ENCODE data around the gene MBD1. TPM values are rescaled to one million over a fixed set of nuclear protein-coding genes. Genes with fewer than 3 reads are reported as not detected.

MBD1 gene
- total RNA-seq, 1 experiment from 2014 or later = 70.8 TPM

- H3K4me3 ChIP-seq (ENCODE audit: low read depth, low read length, poor library complexity, severe bottlenecking) = peak overlapping the region; percentile 33
Observed at GRCh38 chr18:50298443-50299284, 17.3 kb upstream of the MBD1 start.

GRCh38 chr18:50297621-50298442 lies 16.5 kb upstream of the MBD1 start:
- no TSS peak for BruUV-seq (replicated peaks)
- Histone ChIP-seq H3K4me1 (ENCODE audit: insufficient read depth, low read length, poor library complexity, severe bottlenecking) (no peaks in the 10 kb centered on the region), H3K27ac (ENCODE audit: low read depth, low read length, poor library complexity, severe bottlenecking) (no peak overlapping the region), H3K36me3 (ENCODE audit: insufficient read depth, low read length, poor library complexity, severe bottlenecking) (no peaks in the 10 kb centered on the region), H3K27me3 (replicated peaks; ENCODE audit: insufficient read depth, low read depth, low read length, poor library complexity) (peaks cover 26% of the 10 kb centered on the region), H3K4me3 (ENCODE audit: low read depth, low read length, poor library complexity, severe bottlenecking) (peak overlapping the region; percentile 33), H3K9me3 (ENCODE audit: low read depth, low read length, poor library complexity, severe bottlenecking) (no peaks in the 10 kb centered on the region)
- POLR2A ChIA-PET (ENCODE audit: low non-redundant PET) = no interaction called here
- intact Hi-C loops (cut with micrococcal nuclease; ENCODE audit: unreplicated experiment) = no loop called here
- TF ChIP-seq EZH2 (IDR thresholded peaks at IDR 0.05; ENCODE audit: borderline replicate concordance, low read depth, low read length, poor library complexity, severe bottlenecking) (no peak), CTCF (conservative IDR thresholded peaks at IDR 0.05; ENCODE audit: low read depth, low read length) (no peak)
- CTCF ChIA-PET = interaction anchor here (0.6 kb wide), 1 partner anchor 87 kb away, joined by 4 read pairs; no protein-coding TSS in a partner anchor
- DNase-seq (ENCODE audit: low spot score) = peak; percentile 66

More at GRCh38 chr18:50298443-50299284, 17.3 kb upstream of the MBD1 start:
- H3K36me3 ChIP-seq (ENCODE audit: insufficient read depth, low read length, poor library complexity, severe bottlenecking) = no peaks in the 10 kb centered on the region
- H3K27me3 ChIP-seq (replicated peaks; ENCODE audit: insufficient read depth, low read depth, low read length, poor library complexity) = peaks cover 29% of the 10 kb centered on the region
- no TSS peak for BruUV-seq (replicated peaks)
- DNase-seq (ENCODE audit: low spot score) = no peak
- H3K9me3 ChIP-seq (ENCODE audit: low read depth, low read length, poor library complexity, severe bottlenecking) = no peaks in the 10 kb centered on the region
- ChIA-PET CTCF (no interaction called here), POLR2A (ENCODE audit: low non-redundant PET) (no interaction called here)
- no peak overlapping the region for H3K27ac ChIP-seq (ENCODE audit: low read depth, low read length, poor library complexity, severe bottlenecking)
- H3K4me1 ChIP-seq (ENCODE audit: insufficient read depth, low read length, poor library complexity, severe bottlenecking) = no peaks in the 10 kb centered on the region
- TF ChIP-seq CTCF (conservative IDR thresholded peaks at IDR 0.05; ENCODE audit: low read depth, low read length) = no peak
- intact Hi-C loops (cut with micrococcal nuclease; ENCODE audit: unreplicated experiment) = no loop called here

GRCh38 chr18:50293039-50293438 lies 11.7 kb upstream of the MBD1 start:
- ChIA-PET POLR2A (ENCODE audit: low non-redundant PET) (no interaction called here), CTCF (no interaction called here)
- DNase-seq (ENCODE audit: low spot score) = no peak
- H3K4me3 ChIP-seq (ENCODE audit: low read depth, low read length, poor library complexity, severe bottlenecking) = no peak overlapping the region
- BruUV-seq (replicated peaks) = no TSS peak
- H3K36me3 ChIP-seq (ENCODE audit: insufficient read depth, low read length, poor library complexity, severe bottlenecking) = no peaks in the 10 kb centered on the region
- no peak overlapping the region for H3K27ac ChIP-seq (ENCODE audit: low read depth, low read length, poor library complexity, severe bottlenecking)
- no peaks in the 10 kb centered on the region for H3K4me1 ChIP-seq (ENCODE audit: insufficient read depth, low read length, poor library complexity, severe bottlenecking)
- no peaks in the 10 kb centered on the region for H3K27me3 ChIP-seq (replicated peaks; ENCODE audit: insufficient read depth, low read depth, low read length, poor library complexity)
- no peaks in the 10 kb centered on the region for H3K9me3 ChIP-seq (ENCODE audit: low read depth, low read length, poor library complexity, severe bottlenecking)
- intact Hi-C loops (cut with micrococcal nuclease; ENCODE audit: unreplicated experiment) = no loop called here
- no peak for TF ChIP-seq CTCF (conservative IDR thresholded peaks at IDR 0.05; ENCODE audit: low read depth, low read length)
- TF ChIP-seq EZH2 (IDR thresholded peaks at IDR 0.05; ENCODE audit: borderline replicate concordance, low read depth, low read length, poor library complexity, severe bottlenecking) = no peak

All from A673 (cell line).